Measurements from ENCODE around the gene TP53RK.

- TF ChIP-seq GATA3 (IDR thresholded peaks at IDR 0.05; ENCODE audit: low read depth, low read length) (no peak), GATA2 (IDR thresholded peaks at IDR 0.05; ENCODE audit: low read depth, low read length) (no peak)
These were observed 18.4 kb downstream of the TP53RK start for GRCh38 chr20:46670585-46671584.

Data from SH-SY5Y (cell line).